Left ventricle myocardium inferior (tissue), 1 donor: ENCODE data around the gene WDFY1. TPM values are rescaled to one million over a fixed set of nuclear protein-coding genes. Genes with fewer than 3 reads are reported as not detected.

Experiments
- DNase-seq: peaks from one replicate; pipeline ENCODE4 v3.0.0-alpha.2; 2020
- H3K27ac ChIP-seq: fragments of 200-600 bp; replicated peaks from 2 replicates; pipeline ENCODE4 v1.8.0; 2021
- H3K27me3 ChIP-seq: fragments of 200-600 bp; 2 replicates; pipeline ENCODE4 v1.8.0; 2021; ENCODE audit warnings: low read depth
- H3K36me3 ChIP-seq: fragments of 200-600 bp; 2 replicates; pipeline ENCODE4 v1.8.0; 2021
- H3K4me1 ChIP-seq: fragments of 200-600 bp; 2 replicates; pipeline ENCODE4 v1.8.0; 2021
- H3K4me3 ChIP-seq: fragments of 200-600 bp; 2 replicates; pipeline ENCODE4 v1.8.0; 2021; ENCODE audit warnings: mild to moderate bottlenecking, moderate library complexity
- H3K9me3 ChIP-seq: fragments of 200-600 bp; replicated peaks from 2 replicates; pipeline ENCODE4 v1.8.0; 2021
- CTCF ChIP-seq: fragments of 200-600 bp; IDR thresholded peaks from 2 replicates; pipeline ENCODE4 v1.8.0; 2021; ENCODE audit warnings: antibody characterized with exemption, mild to moderate bottlenecking, borderline replicate concordance
- intact Hi-C: fragments of 100-400 bp; cut with micrococcal nuclease; formaldehyde crosslinking; loops from one replicate; pipeline ENCODE4 v1.11.0; 2022
- long read RNA-seq: library from polyadenylated mRNA; unstranded; transcript quantifications from one replicate; pipeline ENCODE4 v2.0.0, GENCODE V29; 2021
- total RNA-seq: library from RNA; stranded (reverse); fragmentation: NEBNext Ultra II Directional; extraction: Animal tissue kit (Norgen Biotek cat#: 25700); gene quantifications from one replicate; pipeline ENCODE4 v1.2.1, GENCODE V29; 2021
- donor health status: DM: no; HTN: yes; CAD: no; lungs with severe emphysema.

Gene WDFY1
- 12.6 TPM for total RNA-seq
- long read RNA-seq, full-length matches to known transcripts = 26 of 29 reads
- long read RNA-seq, partial matches to known transcripts = 1 of 29 reads
- long read RNA-seq, other reads (novel, unspliced or antisense) = 2 of 29 reads

- intact Hi-C loops = no loop called here
- Histone ChIP-seq H3K4me1 (peaks cover 45% of the 10 kb centered on the region), H3K4me3 (peak within 1 kb of the TSS; percentile 100)
Observed at GRCh38 chr2:223944703-223945531, at the start of gene WDFY1. TSS of gene WDFY1 (minus strand) at chr2:223945335. CDS start at chr2:223945284, 51 bp downstream.

GRCh38 chr2:223994562-223995162 lies 49.5 kb upstream of the WDFY1 start:
- intact Hi-C loops = loop anchor here (5.0 kb wide), 1 partner anchor 288 kb away; no protein-coding TSS in a partner anchor
- Histone ChIP-seq H3K36me3 (no peaks in the 10 kb centered on the region), H3K4me1 (no peaks in the 10 kb centered on the region), H3K27me3 (no peaks in the 10 kb centered on the region), H3K9me3 (no peaks in the 10 kb centered on the region), H3K27ac (no peak overlapping the region), H3K4me3 (no peak overlapping the region)
- DNase-seq = no peak
- TF ChIP-seq CTCF = no peak

More at GRCh38 chr2:223944703-223945531, at the start of gene WDFY1:
- TF ChIP-seq CTCF = no peak
- DNase-seq = peak; percentile 92
- peak within 1 kb of the TSS; percentile 96 for H3K27ac ChIP-seq
- H3K27me3 ChIP-seq = no peaks in the 10 kb centered on the region
- H3K9me3 ChIP-seq = no peaks in the 10 kb centered on the region
- no peaks in the 10 kb centered on the region for H3K36me3 ChIP-seq

GRCh38 chr2:223993634-223994232 lies 48.6 kb upstream of the WDFY1 start:
- Histone ChIP-seq H3K27me3 (no peaks in the 10 kb centered on the region), H3K9me3 (no peaks in the 10 kb centered on the region), H3K4me3 (no peak overlapping the region), H3K36me3 (no peaks in the 10 kb centered on the region), H3K27ac (no peak overlapping the region), H3K4me1 (no peaks in the 10 kb centered on the region)
- intact Hi-C loops = loop anchor here (5.0 kb wide), 1 partner anchor 289 kb away; no protein-coding TSS in a partner anchor
- DNase-seq = peak; percentile 23
- peak; percentile 88 for TF ChIP-seq CTCF

- Histone ChIP-seq H3K27me3 (peaks cover 5% of the 10 kb centered on the region), H3K4me3 (no peak overlapping the region), H3K9me3 (no peaks in the 10 kb centered on the region), H3K36me3 (no peaks in the 10 kb centered on the region), H3K27ac (no peak overlapping the region), H3K4me1 (no peaks in the 10 kb centered on the region)
- no peak for DNase-seq
- intact Hi-C loops = loop anchor here (5.0 kb wide), 1 partner anchor 291 kb away; no protein-coding TSS in a partner anchor
- no peak for TF ChIP-seq CTCF
Observed at GRCh38 chr2:223991611-223992010, 46.5 kb upstream of the WDFY1 start.

GRCh38 chr2:223989856-223990232 lies 44.7 kb upstream of the WDFY1 start:
- H3K27ac ChIP-seq = no peak overlapping the region
- intact Hi-C loops = loop anchor here (5.0 kb wide), 1 partner anchor 292 kb away; no protein-coding TSS in a partner anchor
- no peak for DNase-seq
- H3K4me1 ChIP-seq = no peaks in the 10 kb centered on the region
- H3K36me3 ChIP-seq = no peaks in the 10 kb centered on the region
- peaks cover 5% of the 10 kb centered on the region for H3K27me3 ChIP-seq
- TF ChIP-seq CTCF = no peak
- no peak overlapping the region for H3K4me3 ChIP-seq
- no peaks in the 10 kb centered on the region for H3K9me3 ChIP-seq
